HK-2 (cell line): ENCODE measurements around the gene SMYD3.
A peak's percentile ranks its signal among the peaks of the same experiment; 100 is the strongest.
"Not testable (repeated sequence)": the region's sequence is repeated elsewhere in the genome, so short reads cannot be mapped to it uniquely, and the experiment has no call there.

Source experiments
- DNase-seq: peaks from one replicate; pipeline ENCODE4 v3.0.0-alpha.2; 2018; ENCODE audit not compliant: unreplicated experiment

The SMYD3 gene

GRCh38 chr1:245805532-245805931, 701.5 kb downstream of the SMYD3 start:
- no peak for DNase-seq

- no peak for DNase-seq
Observed at GRCh38 chr1:245804696-245805095, 702.4 kb downstream of the SMYD3 start.

- no peak for DNase-seq
Observed at GRCh38 chr1:245803666-245804037, 703.4 kb downstream of the SMYD3 start.

GRCh38 chr1:245802941-245803665, 704.0 kb downstream of the SMYD3 start:
- DNase-seq: no peak

- no peak for DNase-seq
Observed at GRCh38 chr1:245800901-245801605, 706.0 kb downstream of the SMYD3 start.

GRCh38 chr1:245798349-245798711, 708.7 kb downstream of the SMYD3 start:
- no peak for DNase-seq

GRCh38 chr1:245797592-245798348, 709.3 kb downstream of the SMYD3 start:
- DNase-seq: peak; percentile 22

GRCh38 chr1:245791410-245792312, 715.4 kb downstream of the SMYD3 start:
- DNase-seq: no peak

GRCh38 chr1:245790441-245790840, 716.6 kb downstream of the SMYD3 start:
- no peak for DNase-seq

- DNase-seq: no peak
Observed at GRCh38 chr1:245788886-245789285, 718.2 kb downstream of the SMYD3 start.

GRCh38 chr1:245788269-245788668, 718.8 kb downstream of the SMYD3 start:
- DNase-seq: peak; percentile 68

GRCh38 chr1:245786948-245787347, 720.1 kb downstream of the SMYD3 start:
- no peak for DNase-seq

- no peak for DNase-seq
Observed at GRCh38 chr1:245779797-245780755, 727.0 kb downstream of the SMYD3 start.

GRCh38 chr1:245777752-245778151, 729.3 kb downstream of the SMYD3 start:
- DNase-seq: no peak

GRCh38 chr1:245776694-245777332, 730.3 kb downstream of the SMYD3 start:
- DNase-seq: no peak

GRCh38 chr1:245776139-245776538, 730.9 kb downstream of the SMYD3 start:
- DNase-seq: no peak

GRCh38 chr1:245774931-245775330, 732.1 kb downstream of the SMYD3 start:
- not testable (repeated sequence) for DNase-seq

GRCh38 chr1:245774196-245774595, 732.9 kb downstream of the SMYD3 start:
- no peak for DNase-seq

- no peak for DNase-seq
Observed at GRCh38 chr1:245773344-245773743, 733.7 kb downstream of the SMYD3 start.

- DNase-seq: no peak
Observed at GRCh38 chr1:245772739-245773138, 734.3 kb downstream of the SMYD3 start.
